ENCODE results near the gene LAMA2.

LAMA2 gene

GRCh38 chr6:129014302-129014701 lies 131.4 kb downstream of the LAMA2 start:
- no peak overlapping the region for H3K4me3 ChIP-seq (replicated peaks; ENCODE audit: low read depth, low read length)
- no peak for DNase-seq (ENCODE audit: low read depth)
- TF ChIP-seq, protein P1, sequence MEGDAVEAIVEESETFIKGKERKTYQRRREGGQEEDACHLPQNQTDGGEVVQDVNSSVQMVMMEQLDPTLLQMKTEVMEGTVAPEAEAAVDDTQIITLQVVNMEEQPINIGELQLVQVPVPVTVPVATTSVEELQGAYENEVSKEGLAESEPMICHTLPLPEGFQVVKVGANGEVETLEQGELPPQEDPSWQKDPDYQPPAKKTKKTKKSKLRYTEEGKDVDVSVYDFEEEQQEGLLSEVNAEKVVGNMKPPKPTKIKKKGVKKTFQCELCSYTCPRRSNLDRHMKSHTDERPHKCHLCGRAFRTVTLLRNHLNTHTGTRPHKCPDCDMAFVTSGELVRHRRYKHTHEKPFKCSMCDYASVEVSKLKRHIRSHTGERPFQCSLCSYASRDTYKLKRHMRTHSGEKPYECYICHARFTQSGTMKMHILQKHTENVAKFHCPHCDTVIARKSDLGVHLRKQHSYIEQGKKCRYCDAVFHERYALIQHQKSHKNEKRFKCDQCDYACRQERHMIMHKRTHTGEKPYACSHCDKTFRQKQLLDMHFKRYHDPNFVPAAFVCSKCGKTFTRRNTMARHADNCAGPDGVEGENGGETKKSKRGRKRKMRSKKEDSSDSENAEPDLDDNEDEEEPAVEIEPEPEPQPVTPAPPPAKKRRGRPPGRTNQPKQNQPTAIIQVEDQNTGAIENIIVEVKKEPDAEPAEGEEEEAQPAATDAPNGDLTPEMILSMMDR (IDR thresholded peaks at IDR 0.05; ENCODE audit: low read length, missing control alignments), result no peak

DNA sequence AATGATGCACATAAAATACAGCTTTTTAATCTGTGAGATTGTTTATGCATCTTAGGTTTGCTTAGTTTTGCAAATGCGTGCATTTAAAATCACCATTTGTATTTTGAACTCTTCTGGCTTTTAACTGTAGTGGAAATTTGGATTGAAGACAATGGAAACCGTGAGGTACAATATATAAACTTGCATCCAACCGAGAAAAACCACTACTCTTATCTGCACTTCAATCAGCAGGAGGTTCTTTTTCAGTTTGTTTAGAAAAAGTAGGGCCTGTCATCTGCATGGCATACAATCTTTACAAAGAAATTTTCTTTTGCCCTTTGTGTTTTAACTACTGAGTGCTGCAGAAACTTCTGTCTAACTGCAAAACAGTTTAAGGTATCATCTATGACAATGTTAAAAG lies 132.8 kb downstream of the LAMA2 start:
- TF ChIP-seq, protein P1 (IDR thresholded peaks at IDR 0.05; ENCODE audit: low read length, missing control alignments), result no peak
- no peak overlapping the region for H3K4me3 ChIP-seq (replicated peaks; ENCODE audit: low read depth, low read length)
- no peak for DNase-seq (ENCODE audit: low read depth)

DNA sequence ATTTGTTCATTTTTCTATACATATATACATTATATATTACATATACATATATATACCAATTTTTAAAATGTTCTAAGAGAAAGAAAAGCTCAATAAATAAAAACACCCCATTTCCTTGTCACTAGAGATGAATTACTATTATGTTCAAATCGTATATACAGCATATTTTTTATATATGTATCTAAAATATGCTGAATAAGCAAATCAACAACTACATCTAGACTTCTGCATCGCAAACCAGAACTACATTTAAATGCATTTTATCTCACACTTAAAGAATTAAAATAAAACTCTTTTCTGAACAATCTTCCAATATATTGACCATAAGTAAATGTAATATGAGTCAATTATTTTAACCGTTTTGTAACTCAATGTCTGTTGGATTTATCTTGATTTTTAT lies 133.9 kb downstream of the LAMA2 start:
- H3K4me3 ChIP-seq (replicated peaks; ENCODE audit: low read depth, low read length), result no peak overlapping the region
- TF ChIP-seq, protein P1 (IDR thresholded peaks at IDR 0.05; ENCODE audit: low read length, missing control alignments), result no peak
- no peak for DNase-seq (ENCODE audit: low read depth)

DNA sequence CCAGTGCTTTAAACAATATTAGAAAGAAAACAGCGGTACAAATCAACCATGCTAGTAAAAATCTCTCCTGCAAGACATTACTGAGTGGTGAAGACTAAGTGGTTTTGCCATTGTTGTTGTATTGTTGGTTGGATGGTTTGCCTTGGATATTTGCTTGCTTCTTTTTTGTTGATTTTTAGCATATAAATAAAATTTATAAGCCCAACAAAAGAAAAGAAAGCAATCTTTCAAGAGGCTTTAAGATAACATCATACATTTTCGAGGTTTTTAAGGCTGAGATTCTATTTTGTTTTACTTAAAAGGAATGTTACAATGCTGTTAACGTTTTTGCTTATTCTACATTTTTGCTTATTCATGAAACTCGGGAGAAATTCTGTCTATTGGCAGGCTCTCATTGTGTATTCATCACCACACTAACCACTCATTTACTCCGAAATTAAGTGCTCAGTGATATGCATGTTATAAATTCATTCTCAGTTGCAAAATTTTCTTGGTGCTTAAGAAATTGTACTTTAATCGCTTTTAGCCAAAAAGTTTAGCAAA lies 139.1 kb downstream of the LAMA2 start:
- no peak overlapping the region for H3K4me3 ChIP-seq (replicated peaks; ENCODE audit: low read depth, low read length)
- DNase-seq (ENCODE audit: low read depth), result no peak
- TF ChIP-seq, protein P1 (IDR thresholded peaks at IDR 0.05; ENCODE audit: low read length, missing control alignments), result no peak

- DNase-seq (ENCODE audit: low read depth), result no peak
- TF ChIP-seq, protein P1 (IDR thresholded peaks at IDR 0.05; ENCODE audit: low read length, missing control alignments), result no peak
- H3K4me3 ChIP-seq (replicated peaks; ENCODE audit: low read depth, low read length), result no peak overlapping the region
These were observed 143.7 kb downstream of the LAMA2 start for GRCh38 chr6:129026601-129027000.

- no peak overlapping the region for H3K4me3 ChIP-seq (replicated peaks; ENCODE audit: low read depth, low read length)
- DNase-seq (ENCODE audit: low read depth), result no peak
- TF ChIP-seq, protein P1 (IDR thresholded peaks at IDR 0.05; ENCODE audit: low read length, missing control alignments), result no peak
These were observed 146.8 kb downstream of the LAMA2 start for GRCh38 chr6:129029778-129030177.

DNA sequence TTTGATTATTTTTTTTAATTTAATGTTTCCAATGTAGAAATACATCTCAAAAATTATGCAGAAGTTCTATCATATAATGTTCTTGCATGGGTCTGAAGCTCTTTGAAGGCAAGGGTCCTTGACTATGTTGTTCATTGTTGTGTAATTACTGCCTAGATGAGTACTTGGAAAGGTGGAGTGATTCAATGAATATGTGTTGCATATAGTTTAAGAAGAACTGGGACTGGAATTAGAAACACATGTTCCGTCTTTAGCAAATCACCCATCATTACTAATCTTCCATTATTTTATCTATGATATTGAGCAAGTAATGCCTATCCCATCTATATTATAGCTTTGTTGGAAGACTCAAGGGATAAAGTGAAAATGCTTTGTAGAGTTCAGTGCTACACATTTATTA lies 147.3 kb downstream of the LAMA2 start:
- TF ChIP-seq, protein P1 (IDR thresholded peaks at IDR 0.05; ENCODE audit: low read length, missing control alignments), result no peak
- DNase-seq (ENCODE audit: low read depth), result no peak

More for the DNA sequence above, 147.3 kb downstream of the LAMA2 start:
- no peak overlapping the region for H3K4me3 ChIP-seq (replicated peaks; ENCODE audit: low read depth, low read length)

All from fibroblast of pulmonary artery (primary cell).